GM06990 (cell line): Measurements from ENCODE around the gene DUS2.

Experiments
- DNase-seq: peaks from one replicate; pipeline ENCODE4 v3.0.0-alpha.2; 2011; ENCODE audit not compliant: insufficient read length; ENCODE audit errors: extremely low read depth
- H3K27me3 ChIP-seq: replicated peaks from 2 replicates; pipeline ENCODE4 v1.6.0; 2011; ENCODE audit warnings: low read length; ENCODE audit not compliant: control insufficient read depth, insufficient read depth
- H3K36me3 ChIP-seq: 2 replicates; pipeline ENCODE4 v1.5.1; 2011; ENCODE audit warnings: low read length; ENCODE audit not compliant: control insufficient read depth, insufficient read depth
- H3K4me3 ChIP-seq: replicated peaks from 2 replicates; pipeline ENCODE4 v1.5.1; 2011; ENCODE audit warnings: low read depth, mild to moderate bottlenecking, control low read depth, low read length
- TF ChIP-seq, protein P1 (sequence below): IDR thresholded peaks from 2 replicates; pipeline ENCODE4 v1.5.1; 2011; ENCODE audit warnings: low read length, control low read depth, mild to moderate bottlenecking, inconsistent platforms; ENCODE audit not compliant: insufficient read depth, poor library complexity, severe bottlenecking

DUS2 gene

GRCh38 chr16:68069511-68070248 lies 46.6 kb downstream of the DUS2 start:
- TF ChIP-seq, protein P1, sequence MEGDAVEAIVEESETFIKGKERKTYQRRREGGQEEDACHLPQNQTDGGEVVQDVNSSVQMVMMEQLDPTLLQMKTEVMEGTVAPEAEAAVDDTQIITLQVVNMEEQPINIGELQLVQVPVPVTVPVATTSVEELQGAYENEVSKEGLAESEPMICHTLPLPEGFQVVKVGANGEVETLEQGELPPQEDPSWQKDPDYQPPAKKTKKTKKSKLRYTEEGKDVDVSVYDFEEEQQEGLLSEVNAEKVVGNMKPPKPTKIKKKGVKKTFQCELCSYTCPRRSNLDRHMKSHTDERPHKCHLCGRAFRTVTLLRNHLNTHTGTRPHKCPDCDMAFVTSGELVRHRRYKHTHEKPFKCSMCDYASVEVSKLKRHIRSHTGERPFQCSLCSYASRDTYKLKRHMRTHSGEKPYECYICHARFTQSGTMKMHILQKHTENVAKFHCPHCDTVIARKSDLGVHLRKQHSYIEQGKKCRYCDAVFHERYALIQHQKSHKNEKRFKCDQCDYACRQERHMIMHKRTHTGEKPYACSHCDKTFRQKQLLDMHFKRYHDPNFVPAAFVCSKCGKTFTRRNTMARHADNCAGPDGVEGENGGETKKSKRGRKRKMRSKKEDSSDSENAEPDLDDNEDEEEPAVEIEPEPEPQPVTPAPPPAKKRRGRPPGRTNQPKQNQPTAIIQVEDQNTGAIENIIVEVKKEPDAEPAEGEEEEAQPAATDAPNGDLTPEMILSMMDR, result no peak
- H3K4me3 ChIP-seq, result no peak overlapping the region
- H3K27me3 ChIP-seq, result no peaks in the 10 kb centered on the region
- H3K36me3 ChIP-seq, result peaks cover 44% of the 10 kb centered on the region
- no peak for DNase-seq

- peaks cover 45% of the 10 kb centered on the region for H3K36me3 ChIP-seq
Measured at GRCh38 chr16:68070249-68070730, 47.2 kb downstream of the DUS2 start.

DNA sequence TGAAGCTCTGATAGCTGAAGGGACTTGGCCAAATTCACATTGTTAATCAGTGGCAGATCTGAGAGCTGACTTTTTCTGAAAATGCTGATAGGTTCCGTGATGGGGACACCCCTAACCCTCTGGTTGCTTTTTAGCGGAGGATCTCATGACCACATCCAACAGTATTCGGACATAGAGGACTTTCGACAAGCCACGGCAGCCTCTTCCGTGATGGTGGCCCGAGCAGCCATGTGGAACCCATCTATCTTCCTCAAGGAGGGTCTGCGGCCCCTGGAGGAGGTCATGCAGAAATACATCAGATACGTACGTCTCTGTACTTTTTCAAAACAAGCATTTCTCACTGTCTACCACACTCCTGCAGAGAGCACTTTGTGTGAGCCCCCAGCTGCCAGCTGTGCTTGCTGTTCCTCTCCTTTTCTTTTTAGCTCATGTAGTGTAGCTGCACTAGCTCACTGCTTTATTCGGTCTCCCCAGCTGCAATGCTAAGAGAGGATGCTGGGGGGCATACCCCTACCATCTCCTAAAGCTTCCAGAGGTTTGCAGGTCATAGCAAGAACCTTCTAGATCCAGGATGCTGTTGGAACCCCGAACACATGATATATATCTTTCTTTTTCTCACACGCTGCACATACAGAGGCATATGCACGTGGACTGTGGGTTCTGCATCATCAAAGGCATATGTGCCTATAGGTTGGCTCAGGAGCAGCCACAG lies 47.9 kb downstream of the DUS2 start:
- peaks cover 51% of the 10 kb centered on the region for H3K36me3 ChIP-seq

More at GRCh38 chr16:68070249-68070730, 47.2 kb downstream of the DUS2 start:
- Histone ChIP-seq H3K27me3 (no peaks in the 10 kb centered on the region), H3K4me3 (no peak overlapping the region)
- no peak for DNase-seq
- TF ChIP-seq, protein P1, result no peak

DNA sequence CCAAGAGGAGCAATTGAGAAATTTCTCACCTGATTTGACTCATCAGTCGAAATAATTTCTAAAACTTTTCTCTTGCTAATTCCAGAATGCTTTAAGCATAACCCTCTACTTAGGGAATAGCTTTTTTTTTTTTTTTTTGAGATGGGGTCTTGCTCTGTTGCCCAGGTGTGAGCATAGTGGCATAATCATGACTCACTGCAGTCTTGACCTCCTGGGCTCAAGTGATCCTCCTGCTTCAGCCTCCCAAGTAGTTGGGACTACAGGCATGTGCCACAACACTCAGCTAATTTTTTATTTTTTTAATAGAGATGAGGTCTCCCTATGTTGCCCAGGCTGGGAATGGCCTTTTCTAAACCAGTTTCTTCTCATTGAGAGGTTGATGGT lies 48.4 kb downstream of the DUS2 start:
- no peak for DNase-seq
- TF ChIP-seq, protein P1, result no peak
- Histone ChIP-seq H3K27me3 (no peaks in the 10 kb centered on the region), H3K36me3 (peaks cover 52% of the 10 kb centered on the region), H3K4me3 (no peak overlapping the region)

More for the DNA sequence above, 47.9 kb downstream of the DUS2 start:
- no peak for DNase-seq
- TF ChIP-seq, protein P1, result peak; percentile 16
- no peak overlapping the region for H3K4me3 ChIP-seq
- H3K27me3 ChIP-seq, result no peaks in the 10 kb centered on the region

- DNase-seq, result no peak
- TF ChIP-seq, protein P1, result no peak
- Histone ChIP-seq H3K4me3 (no peak overlapping the region), H3K27me3 (no peaks in the 10 kb centered on the region), H3K36me3 (peaks cover 53% of the 10 kb centered on the region)
Measured at GRCh38 chr16:68072038-68072695, 49.1 kb downstream of the DUS2 start.
